HG03565 (cell line): ENCODE results near the gene TKFC.
A peak's percentile ranks its signal among the peaks of the same experiment; 100 is the strongest.

Experiments
- ATAC-seq: cut with Tn5 transposase; IDR thresholded peaks from one replicate; pipeline ENCODE4 v1.9.1; 2021; ENCODE audit warnings: mild to moderate bottlenecking, moderate library complexity; ENCODE audit not compliant: unreplicated experiment

Gene TKFC

GRCh38 chr11:61332797-61333549 lies at the start of gene TKFC, which contains the start of gene DDB1:
TKFC (plus strand) TSS chr11:61333228; CDS start chr11:61334729, 1,501 bp downstream.
DDB1 (minus strand) TSS chr11:61333105; CDS start chr11:61332968, 137 bp downstream.
- peak; percentile 86 for ATAC-seq

- ATAC-seq, result no peak
Observed at GRCh38 chr11:61283613-61284012, 49.4 kb upstream of the TKFC start.

- ATAC-seq, result no peak
Observed at GRCh38 chr11:61287338-61287977, 45.6 kb upstream of the TKFC start.

GRCh38 chr11:61290905-61291690 lies 41.9 kb upstream of the TKFC start:
- no peak for ATAC-seq

GRCh38 chr11:61292356-61292755 lies 40.7 kb upstream of the TKFC start:
- no peak for ATAC-seq

GRCh38 chr11:61293867-61294716 lies 38.9 kb upstream of the TKFC start:
- peak; percentile 22 for ATAC-seq

GRCh38 chr11:61294717-61295595 lies 38.1 kb upstream of the TKFC start, which contains the start of gene VWCE:
VWCE (minus strand) TSS chr11:61295316; CDS start chr11:61295037, 279 bp downstream.
- peak; percentile 46 for ATAC-seq

- no peak for ATAC-seq
Observed at GRCh38 chr11:61295596-61295926, 37.5 kb upstream of the TKFC start.

GRCh38 chr11:61297341-61297740 lies 35.7 kb upstream of the TKFC start:
- ATAC-seq, result no peak

- no peak for ATAC-seq
Observed at GRCh38 chr11:61297746-61298145, 35.3 kb upstream of the TKFC start.

GRCh38 chr11:61298663-61299244 lies 34.3 kb upstream of the TKFC start:
- no peak for ATAC-seq

- ATAC-seq, result no peak
Observed at GRCh38 chr11:61302550-61302949, 30.5 kb upstream of the TKFC start.

- ATAC-seq, result no peak
Observed at GRCh38 chr11:61303725-61304124, 29.3 kb upstream of the TKFC start.

GRCh38 chr11:61305417-61305816 lies 27.6 kb upstream of the TKFC start:
- ATAC-seq, result no peak

- ATAC-seq, result no peak
Observed at GRCh38 chr11:61306221-61306620, 26.8 kb upstream of the TKFC start.

- ATAC-seq, result no peak
Observed at GRCh38 chr11:61307354-61307753, 25.7 kb upstream of the TKFC start.

GRCh38 chr11:61309141-61309540 lies 23.9 kb upstream of the TKFC start:
- ATAC-seq, result no peak

- ATAC-seq, result no peak
Observed at GRCh38 chr11:61309739-61310138, 23.3 kb upstream of the TKFC start.

GRCh38 chr11:61310749-61311148 lies 22.3 kb upstream of the TKFC start:
- ATAC-seq, result no peak
